Activated T-helper 9 cell treated with anti-CD3 and anti-CD28 coated beads, Interleukin-2, amount 50 U/mL, for 16 hours (primary cell): Measurements from ENCODE around the gene GNAT1.
A peak's percentile ranks its signal among the peaks of the same experiment; 100 is the strongest.
"Not testable (repeated sequence)": the region's sequence is repeated elsewhere in the genome, so short reads cannot be mapped to it uniquely, and the experiment has no call there.

Source experiments
- DNase-seq: peaks from one replicate; pipeline ENCODE4 v3.0.0-alpha.2; 2020; ENCODE audit warnings: low read depth

The GNAT1 gene

DNA sequence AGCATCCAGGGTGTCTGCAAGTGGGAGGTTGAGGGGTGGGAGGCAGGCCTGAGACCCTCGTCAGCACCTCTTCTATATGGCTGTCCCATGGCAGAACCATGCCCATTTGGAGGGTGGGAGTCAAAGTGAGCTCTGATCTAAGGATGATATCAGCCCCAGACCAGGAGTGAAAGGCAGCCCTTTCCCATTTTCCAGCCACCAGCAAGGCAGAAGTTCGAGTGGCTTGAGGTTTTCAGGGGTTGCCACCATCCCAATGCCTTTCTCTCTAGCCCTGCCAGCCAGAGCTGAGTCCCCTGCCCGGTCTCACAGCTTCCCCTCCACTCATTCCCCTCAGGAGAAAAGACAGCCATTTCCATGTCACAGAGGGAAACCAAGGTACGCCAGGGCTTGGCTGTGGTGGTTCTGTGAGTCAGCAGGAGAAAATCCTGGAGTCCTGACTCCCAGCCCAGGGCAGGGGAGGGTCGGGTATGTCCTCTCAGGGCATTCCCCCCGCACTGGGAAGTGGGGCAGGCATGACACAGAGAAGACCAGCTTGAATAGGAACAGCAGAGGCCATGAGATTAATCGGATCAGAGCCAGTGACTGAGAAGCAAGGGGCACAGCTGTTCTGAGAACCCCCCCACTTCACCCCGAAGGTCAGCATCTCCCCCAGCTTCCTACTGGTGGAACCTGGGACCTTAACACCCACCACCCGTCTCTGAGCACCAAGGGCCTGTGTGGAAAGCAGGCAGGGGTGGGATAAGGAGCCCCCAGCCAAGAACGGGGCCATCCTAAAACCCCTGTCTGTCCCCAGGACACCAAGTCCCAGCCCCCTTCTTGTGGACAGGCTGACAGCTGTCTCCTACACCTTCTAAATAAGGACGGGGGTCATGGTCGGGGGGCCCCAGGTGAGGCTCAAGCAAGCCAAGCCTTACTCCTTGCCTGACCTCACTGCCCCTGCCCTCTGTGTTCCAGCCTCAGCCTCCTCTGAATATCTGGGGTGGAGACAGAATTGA is 12.7 kb downstream of the GNAT1 start:
- DNase-seq, result no peak

DNA sequence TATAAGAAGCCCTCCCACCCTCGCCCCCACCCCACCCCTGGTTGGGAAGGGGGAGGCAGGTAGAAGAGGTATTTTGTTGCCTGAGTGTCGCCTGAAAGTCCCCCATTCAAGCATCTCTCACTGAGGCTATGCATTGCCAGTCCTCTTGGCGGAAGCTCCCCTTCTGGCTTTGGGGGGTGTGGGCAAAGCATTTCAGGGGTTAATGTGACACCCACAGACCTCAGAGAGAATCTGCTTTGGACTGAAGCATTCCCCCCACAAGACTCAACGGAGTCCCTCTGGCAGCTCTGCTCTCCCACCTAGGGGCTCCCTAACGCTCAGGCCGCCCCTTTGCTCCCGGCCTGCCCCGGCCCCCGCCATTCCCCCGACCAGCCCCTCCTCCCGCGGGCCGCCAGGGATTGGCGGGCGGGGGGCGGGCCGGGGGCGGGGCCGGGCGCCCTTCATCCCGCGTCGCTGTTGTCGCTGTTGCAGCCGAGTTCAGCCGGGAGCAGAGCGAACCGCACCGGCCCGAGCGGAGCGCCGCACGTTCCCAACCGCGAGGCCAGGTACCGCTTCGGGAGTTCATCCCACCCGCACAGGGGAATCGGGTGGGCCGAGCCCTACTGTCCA is 13.5 kb downstream of the GNAT1 start, which contains the start of gene SLC38A3:
SLC38A3 (plus strand) TSS at position 468 of the 609 bp plus-strand sequence. CDS start 8,929 bp downstream, outside the sequence.
- no peak for DNase-seq

DNA sequence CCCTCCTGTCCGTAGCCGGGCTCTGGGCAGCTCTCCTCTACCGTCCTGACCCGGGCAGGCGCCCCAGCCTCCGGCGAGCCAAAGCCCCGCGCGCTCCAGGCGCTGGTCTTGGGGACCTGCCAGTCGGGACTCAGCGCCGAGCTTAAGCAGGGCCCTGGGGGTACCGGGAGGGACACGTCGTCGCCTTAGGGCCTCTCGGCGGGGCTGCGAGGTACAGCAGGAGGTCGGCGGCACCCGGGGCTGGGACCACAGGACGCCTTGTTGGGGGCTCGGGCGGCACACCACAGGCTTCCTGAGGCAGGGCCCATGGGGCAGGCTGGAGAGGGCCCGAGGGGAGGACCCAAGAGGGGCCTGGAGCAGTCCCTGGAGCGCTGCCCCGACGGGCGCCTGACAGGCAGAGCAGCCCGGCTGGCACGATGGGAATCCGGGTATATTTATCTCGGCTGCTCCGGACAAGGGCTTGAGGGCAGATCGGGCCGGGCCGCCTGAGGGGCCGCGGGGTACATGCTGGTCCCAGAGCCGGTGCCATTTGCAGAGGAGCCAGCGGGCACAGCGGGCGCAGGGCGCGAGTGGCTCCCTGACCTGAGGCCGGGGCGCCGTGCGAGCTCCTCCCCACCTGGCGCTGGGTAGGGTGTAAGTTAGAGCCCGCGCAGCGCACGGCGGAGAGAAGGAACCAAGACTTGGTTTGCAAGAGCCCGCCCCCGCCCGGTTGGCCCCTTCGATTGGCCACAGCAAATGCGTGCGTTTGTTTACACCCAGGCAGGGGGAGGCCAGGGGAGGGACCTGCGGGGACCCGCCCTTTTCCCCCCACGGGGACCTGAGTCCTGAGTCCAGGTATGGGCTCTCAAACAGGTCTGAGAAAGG is 14.2 kb downstream of the GNAT1 start:
- DNase-seq, result peak; percentile 9

DNA sequence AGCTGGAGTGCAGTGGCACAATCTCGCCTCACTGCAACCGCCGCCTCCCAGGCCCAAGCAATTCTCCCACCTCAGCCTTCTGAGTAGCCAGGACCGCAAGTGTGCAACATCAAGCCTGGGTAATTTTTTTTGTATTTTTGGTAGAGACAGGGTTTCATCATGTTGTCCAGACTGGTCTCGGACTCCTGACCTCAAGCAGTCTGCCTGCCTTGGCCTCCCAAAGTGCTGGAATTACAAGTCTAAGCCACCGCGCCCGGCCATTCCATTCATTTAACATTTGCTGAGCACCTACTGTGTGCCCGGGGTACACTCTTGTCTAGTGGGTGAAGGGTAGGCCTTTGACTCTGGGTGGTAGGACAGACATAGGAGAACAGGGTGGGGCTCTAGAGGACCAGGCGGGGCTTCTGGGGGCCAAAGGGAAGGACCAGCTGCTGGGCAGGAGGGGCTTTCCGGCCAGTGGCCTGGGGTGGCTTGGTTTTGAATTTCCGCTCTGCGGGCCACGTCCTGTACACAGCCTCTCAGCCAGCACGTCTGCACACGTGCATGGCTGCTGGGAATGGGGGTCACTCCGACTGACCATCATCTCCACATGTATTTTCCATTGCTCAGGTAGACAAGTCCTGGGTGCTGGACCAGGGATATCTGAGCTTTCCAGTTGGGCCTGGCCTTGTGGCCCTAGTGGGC is 16.1 kb downstream of the GNAT1 start:
- DNase-seq, result no peak

DNA sequence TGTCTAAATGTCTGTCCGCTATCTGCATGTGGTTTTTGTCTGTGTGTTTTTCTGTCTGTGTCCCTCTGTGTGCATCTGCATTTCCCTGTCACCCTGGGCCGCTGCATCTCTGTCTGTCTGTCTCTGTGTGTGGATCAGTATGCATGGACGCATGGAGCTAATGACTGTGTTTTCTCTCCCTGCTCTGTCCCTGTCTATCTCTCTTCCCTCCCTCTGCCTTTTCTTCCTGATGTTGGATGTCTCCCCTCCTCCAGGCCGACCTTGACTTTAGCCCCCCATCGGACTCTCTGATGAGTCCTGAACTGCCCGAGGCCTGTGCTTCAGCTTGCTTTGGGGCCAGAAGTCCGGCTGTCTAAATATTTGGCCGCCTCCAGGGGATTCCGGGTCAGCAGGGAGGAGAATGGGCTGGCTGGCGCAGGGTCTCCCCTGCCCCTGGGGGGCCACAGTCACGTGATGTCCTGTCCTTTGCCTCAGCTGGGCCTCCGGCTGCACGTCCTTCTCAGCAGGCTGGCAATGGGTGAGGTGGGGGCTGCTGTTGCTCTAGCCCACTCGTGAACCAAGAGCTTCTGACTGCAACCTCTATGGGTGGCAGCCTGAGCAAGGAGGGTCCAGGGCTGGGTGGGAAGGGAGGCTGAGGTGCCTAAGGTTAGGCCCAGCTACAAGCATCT is 17.4 kb downstream of the GNAT1 start:
- DNase-seq, result no peak

DNA sequence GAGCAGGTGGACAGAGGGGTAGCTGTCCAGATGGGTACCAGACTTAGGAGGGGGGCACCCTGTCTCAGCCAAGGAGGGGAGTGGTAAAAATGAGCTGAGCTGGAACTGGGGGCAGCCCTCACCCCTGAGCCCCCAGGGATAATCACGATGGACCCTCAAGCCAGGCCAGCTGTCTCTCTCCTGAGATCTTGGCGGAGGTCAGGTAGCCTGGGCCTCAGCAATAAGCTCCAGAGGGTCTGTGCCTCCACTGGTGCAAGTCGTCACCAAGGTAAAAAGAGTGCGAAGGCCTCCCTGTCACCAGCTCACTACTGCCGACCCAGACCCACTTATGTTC is 18.7 kb downstream of the GNAT1 start:
- DNase-seq, result no peak

DNA sequence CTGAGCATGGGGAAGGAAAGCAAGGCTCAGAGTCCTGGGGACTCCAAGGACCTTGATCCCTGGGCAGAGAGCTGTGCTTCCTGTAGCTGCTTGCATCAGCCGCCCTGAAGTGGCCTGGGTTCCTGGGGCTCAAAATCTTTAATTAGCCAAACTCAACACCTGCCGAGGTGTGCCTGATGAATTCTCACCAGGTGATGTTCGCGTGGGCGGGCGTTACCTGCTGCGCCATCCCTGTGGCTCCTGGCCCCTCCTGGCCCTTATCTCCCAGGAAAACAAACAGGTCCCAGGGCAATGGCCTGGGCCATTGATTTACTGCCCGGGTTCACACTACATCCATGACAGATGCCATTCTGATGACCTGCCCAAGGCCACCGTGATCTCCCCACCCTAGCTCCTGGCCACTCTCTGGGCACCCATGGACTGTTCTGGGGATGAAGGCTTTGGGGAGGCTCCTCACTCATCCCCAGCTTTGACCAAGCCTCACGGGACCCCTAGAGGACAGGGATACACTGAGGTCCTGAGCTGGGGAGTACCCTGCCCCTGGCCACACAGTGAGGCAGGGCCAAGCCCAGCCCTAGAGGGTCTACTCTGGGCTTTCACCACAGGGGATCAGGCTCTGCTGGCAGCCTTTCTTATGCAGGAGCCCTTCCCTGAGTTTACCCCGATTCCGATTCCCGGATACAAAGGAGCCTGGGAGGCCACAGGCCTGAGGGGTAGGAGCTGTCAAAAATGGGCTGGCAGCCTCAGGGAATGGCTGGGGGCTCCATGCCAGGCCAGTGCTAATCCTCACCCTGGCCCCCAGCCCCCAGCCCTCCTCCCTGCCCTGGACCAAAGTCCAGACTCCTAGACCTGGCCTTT is 19.3 kb downstream of the GNAT1 start:
- DNase-seq, result no peak

DNA sequence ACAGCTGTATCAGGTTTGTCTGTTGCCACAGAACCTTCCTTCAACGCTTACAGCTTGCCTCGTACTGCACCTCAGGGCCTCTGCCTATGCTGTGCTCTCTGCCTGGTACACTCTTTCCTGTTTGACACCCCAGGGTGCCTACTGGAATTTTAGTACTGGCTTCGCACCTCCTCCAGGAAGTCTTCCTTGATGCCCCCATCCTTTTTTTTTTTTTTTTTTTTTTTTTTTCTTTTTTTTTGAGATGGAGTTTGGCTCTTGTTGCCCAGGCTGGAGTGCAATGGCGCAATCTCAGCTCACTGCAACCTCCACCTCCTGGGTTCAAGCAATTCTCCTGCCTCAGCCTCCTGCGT is 19.9 kb downstream of the GNAT1 start:
- DNase-seq, result not testable (repeated sequence)

DNA sequence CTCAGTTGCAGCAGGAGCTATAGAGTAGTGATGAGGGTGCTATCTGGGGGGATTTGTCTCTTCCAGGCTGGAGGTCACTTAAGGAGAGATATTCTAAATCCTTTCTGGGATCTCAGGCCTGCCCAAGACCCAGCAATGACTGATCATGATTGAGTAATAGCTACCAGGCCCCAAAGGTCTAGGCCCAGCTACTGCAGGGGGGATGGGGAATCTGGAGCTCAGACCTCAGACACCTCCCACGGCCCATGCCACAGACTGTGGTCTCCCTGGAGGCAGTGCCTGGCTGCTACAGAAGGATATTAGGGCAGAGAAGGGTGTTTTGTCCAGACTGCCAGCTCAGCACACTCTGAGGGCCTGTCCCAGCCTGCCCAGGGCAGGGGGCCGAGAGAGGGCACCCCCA is 20.5 kb downstream of the GNAT1 start:
- no peak for DNase-seq

DNA sequence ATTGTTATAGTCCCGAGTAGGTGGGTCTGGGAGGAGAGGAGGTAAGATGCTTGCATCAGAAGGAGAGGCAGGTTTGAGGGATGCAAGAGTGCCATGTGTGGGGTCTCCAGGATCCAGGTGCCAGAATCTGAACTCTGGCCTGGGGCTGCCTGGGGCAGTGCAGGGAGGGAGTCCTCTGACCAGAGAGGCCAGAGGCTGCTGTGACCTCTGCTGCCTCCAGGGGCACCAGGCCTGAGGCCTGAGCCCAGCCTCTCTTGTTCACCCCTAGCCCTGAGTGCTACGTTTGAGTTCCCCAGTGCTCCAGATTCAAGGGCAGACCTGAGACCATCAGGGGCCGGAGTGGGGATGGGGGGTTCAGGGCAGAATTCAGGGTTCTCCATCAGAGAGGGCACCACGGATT is 21.1 kb downstream of the GNAT1 start:
- no peak for DNase-seq

DNA sequence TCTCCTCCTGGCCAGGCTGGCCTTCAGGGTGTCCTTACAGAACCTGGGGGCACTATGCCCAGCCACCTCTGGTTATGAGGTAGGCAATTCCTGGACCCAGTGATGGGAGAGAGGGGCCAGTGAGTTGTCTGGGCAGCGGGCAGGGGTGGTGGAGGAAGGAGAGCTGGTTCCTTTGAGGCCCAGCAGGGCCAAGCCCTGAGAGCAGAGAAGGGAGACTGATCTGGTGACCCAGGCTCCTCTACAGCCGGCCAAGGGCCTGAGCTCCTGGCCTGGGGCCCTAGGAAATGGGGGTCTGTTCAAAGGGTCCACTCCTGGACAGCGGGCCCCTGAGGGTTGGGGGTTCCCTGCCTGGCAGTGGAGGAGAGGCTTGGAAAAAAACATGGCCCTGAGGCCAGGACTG is 21.6 kb downstream of the GNAT1 start:
- DNase-seq, result no peak

DNA sequence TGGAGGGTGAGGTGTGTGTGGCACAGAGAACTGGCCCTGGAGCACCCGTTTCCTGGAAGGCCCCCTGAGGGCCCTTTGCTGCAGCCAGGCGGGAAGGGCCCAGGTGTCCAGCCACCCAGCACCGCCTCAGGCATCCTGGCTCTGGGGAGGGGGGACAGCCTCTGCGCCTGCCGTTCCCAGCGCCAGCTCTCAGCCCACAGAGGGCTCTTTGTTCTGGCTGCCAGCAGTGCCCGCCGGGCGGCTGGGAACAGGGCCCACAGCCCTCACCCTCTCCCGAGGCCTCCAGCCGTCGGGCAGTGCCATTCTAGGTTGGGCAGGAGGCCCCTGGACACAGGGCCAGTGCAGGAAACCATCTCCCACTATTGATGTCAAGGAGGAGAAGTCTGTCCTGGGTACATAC is 22.0 kb downstream of the GNAT1 start:
- DNase-seq, result no peak

DNA sequence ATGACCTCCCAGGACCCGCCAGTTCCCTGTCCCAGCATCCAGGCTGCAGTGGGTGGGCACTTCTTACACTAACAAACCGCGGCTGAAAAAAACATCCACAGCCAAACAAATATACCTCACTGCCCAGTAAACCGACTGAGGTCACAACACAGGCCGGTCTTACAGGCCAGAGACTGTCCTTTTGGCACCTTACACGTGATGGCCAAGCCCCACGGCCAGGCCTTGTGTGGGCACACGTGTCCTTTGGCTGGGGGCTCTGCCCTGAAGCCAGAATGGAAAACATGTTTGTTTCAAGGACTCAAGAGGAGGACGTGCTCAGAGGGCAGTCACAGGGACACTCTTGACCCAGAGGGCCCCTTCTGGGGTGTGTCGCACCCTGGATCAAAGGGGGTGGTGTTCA is 23.4 kb downstream of the GNAT1 start:
- DNase-seq, result no peak

DNA sequence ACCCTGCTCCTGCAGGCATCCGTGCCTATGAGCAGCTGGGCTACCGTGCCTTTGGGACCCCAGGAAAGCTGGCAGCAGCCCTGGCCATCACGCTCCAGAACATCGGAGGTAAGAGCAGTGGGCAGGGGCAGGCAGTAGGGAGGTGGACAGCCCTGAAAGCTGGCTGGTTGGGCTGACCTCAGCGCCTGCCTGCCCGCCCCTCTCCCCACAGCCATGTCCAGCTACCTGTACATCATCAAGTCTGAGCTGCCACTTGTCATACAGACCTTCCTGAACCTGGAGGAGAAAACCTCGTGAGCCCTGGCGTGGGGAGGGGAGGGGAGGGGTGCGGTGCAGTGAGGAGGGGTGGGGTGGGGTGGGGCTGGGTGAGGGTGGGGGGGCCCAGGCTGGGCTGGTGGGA is 24.1 kb downstream of the GNAT1 start:
- no peak for DNase-seq

DNA sequence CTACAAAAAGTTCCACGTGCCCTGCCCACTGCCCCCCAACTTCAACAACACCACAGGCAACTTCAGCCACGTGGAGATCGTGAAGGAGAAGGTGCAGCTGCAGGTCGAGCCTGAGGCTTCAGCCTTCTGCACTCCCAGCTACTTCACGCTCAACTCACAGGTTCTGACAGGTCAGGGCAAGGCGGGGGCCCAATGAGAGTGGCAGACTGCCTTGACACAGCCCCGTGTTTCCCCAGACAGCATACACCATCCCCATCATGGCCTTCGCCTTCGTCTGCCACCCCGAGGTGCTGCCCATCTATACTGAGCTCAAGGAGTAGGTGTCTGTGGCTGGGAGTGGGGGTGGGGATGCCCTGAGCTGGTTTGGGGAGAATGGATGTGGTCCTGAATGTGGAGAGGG is 26.3 kb downstream of the GNAT1 start:
- DNase-seq, result no peak

DNA sequence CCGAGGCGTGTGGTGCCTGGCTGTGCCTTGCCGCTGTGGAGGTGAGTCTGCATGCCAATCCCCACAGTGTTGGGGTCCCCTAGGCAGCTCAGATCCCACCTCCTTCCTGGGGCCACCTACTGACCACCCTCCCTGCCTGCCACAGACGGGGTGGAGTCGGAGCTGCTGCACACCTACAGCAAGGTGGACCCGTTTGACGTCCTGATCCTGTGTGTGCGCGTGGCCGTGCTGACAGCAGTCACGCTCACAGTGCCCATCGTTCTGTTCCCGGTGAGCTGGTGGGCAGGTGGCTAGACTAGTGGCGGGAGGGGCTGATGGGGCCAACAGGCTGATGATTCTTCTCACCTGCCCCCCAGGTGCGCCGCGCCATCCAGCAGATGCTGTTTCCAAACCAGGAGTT is 27.0 kb downstream of the GNAT1 start:
- DNase-seq, result no peak

DNA sequence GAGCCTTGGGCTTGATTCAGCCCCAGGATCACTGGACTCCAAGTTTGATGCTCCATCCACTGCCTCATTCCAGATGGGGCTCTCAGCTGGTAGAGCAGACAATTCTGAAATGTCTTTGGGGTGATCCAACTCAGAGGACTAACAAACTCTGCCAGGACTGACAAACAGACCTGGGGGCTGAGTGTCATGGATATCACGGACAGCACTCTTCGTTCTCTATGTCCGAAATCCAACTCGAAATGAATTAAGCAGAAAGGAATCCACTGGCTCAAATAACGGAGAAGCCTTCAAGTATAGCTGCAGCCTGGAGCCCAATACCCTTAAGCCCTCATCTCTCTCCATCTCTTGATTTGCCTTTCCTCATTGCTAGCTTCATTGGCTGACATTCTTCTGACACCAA is 27.9 kb downstream of the GNAT1 start:
- DNase-seq, result no peak

DNA sequence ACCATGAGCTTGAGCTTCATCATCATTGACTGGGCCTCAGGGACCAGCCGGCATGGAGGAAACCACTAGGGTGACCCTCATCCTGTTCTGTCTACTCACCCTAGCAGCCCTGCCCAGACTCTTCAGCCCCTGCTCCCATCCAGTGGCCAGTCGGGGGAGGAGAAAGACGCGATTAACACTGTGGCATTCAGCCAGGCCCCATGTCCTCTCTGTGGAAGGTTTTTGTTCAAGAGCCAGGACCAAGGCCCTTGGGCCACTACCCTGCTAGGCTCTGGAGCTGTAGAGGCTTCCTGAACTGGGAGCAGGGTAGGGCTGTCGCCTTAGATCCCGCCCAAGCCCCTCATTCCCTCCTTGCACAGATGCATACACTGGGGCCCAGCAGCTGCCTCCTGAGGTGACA is 28.7 kb downstream of the GNAT1 start:
- no peak for DNase-seq

DNA sequence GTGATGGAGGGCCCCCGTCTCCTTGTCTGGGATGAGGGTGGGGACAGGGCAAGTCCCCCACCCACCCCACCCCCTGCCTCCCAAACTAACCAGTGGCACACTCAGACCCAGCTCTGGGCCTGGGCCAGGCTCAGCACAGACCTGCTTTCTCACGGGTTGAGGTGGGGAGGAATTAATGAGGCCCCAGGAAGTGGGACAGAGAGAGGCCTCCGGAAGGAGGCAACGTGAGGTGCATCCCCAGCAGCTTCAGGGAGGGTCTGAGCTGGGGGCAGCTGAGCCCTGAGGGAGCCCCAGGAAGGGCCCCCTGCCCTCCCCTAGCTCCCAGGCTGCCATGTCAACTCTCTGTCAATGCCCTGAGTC is 29.6 kb downstream of the GNAT1 start:
- DNase-seq, result no peak

DNA sequence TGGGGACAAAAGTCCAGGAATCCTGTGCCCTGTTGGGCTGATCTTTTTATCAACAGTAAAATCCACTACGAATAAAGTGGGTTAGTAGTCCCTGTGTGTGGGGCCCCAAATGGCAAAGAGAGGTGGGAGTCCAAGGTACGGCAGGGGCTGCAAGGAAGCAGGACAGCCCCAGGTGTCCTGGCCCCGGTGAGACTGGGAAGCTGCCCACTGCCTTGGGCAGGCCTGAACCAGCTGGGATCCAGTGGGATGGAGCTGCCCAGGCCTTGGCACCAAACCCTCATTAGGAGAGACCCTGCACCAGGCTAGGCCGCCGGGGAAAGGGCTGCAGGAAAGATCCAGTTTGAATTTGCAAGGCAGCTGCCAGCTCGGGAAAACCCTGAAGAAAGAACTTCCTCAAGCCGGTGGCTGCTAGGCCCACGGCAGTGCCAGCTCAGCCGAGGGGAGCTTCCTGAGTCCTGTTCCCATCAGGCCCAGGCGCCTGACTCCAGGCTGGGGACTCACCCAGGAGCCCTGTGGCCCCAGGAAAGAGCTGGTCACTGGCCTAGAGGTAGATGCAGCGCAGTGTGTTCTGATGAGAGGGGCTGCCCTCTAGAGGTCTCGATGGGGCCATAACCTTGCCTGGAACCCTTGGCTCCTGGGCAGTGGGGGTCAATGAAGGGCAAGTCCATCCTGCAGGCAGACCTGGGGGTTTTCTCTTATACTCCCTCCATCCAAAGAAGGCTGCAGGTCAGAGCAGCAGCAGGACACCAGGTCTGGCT is 30.2 kb downstream of the GNAT1 start:
- DNase-seq, result no peak
